Measurements from ENCODE around the gene GRM8.
"Not testable (repeated sequence)": the region's sequence is repeated elsewhere in the genome, so short reads cannot be mapped to it uniquely, and the experiment has no call there.

GRCh38 chr7:126907657-126908056, 345.1 kb downstream of the GRM8 start:
- not testable (repeated sequence) for TF ChIP-seq HOXA7 (CRISPR knock-in tag; IDR thresholded peaks at IDR 0.05); CTCF (IDR thresholded peaks at IDR 0.05); HOXB13 (CRISPR knock-in tag; IDR thresholded peaks at IDR 0.05; ENCODE audit: low read depth); POLR2A (IDR thresholded peaks at IDR 0.05; ENCODE audit: low read length); HMGXB4 (CRISPR knock-in tag; IDR thresholded peaks at IDR 0.05; ENCODE audit: borderline replicate concordance); HOXB5 (CRISPR knock-in tag; IDR thresholded peaks at IDR 0.05); REST (IDR thresholded peaks at IDR 0.05); RNF2 (IDR thresholded peaks at IDR 0.05; ENCODE audit: borderline replicate concordance, low read depth); FOSL2 (IDR thresholded peaks at IDR 0.05); FOSL2 (CRISPR knock-in tag; IDR thresholded peaks at IDR 0.05)
